Endothelial cell of umbilical vein (primary cell): ENCODE data around the gene PDZD4. TPM values are rescaled to one million over a fixed set of nuclear protein-coding genes. Genes with fewer than 3 reads are reported as not detected.

Source experiments
- BruUV-seq: library from RNA; stranded (reverse); fragments of 400-500 nt; replicated peaks from 2 replicates; lab custom pipeline; 2021; lab: Mats Ljungman, UMichigan
- CTCF ChIA-PET: fragments of 300-600, 350-600 bp; sonication (Branson Sonifier 250); formaldehyde crosslinking; loops from one replicate; lab custom pipeline; 2021; ENCODE audit warnings: antibody characterized with exemption, inconsistent platforms; lab: Charles Lee
- POLR2A ChIA-PET: fragments of 300-600, 350-600 bp; sonication (Branson Sonifier 250); formaldehyde crosslinking; loops from one replicate; lab custom pipeline; 2021; ENCODE audit warnings: antibody characterized with exemption, inconsistent platforms; lab: Charles Lee
- DNase-seq: peaks from one replicate; pipeline ENCODE4 v3.0.0-alpha.2; 2011; ENCODE audit warnings: low read depth, low spot score
- FAIRE-seq: peaks from 2 replicates; lab custom pipeline; 2011; peaks lifted over from hg19 to GRCh38; lab: Jason Lieb, UNC
- H2AFZ ChIP-seq: 2 replicates; pipeline ENCODE4 v1.6.0; 2012; ENCODE audit warnings: low read depth, low read length, control low read depth, inconsistent platforms
- H3K27ac ChIP-seq: 2 replicates; pipeline ENCODE4 v1.5.1; 2011; ENCODE audit warnings: low read depth, mild to moderate bottlenecking, control low read depth, low read length, moderate library complexity; ENCODE audit not compliant: insufficient read depth
- H3K27me3 ChIP-seq, 2 experiments: 2 replicates each; pipeline versions ENCODE4 v1.6.0 to v1.6.1; 2011; ENCODE audit warnings: low read length in 2 of 2, mixed read lengths in 1 of 2; ENCODE audit not compliant: control insufficient read depth in 2 of 2, insufficient read depth in 2 of 2
- H3K36me3 ChIP-seq, 2 experiments: 2 replicates in 1 of 2; 3 replicates in 1 of 2; pipeline ENCODE4 v1.5.1; 2011; ENCODE audit warnings: low read length in 2 of 2, mild to moderate bottlenecking in 1 of 2, moderate library complexity in 1 of 2; ENCODE audit not compliant: control insufficient read depth in 2 of 2, insufficient read depth in 2 of 2; ENCODE audit errors: extremely low read depth in 1 of 2
- H3K4me1 ChIP-seq: 3 replicates; pipeline ENCODE4 v1.5.1; 2011; ENCODE audit warnings: mild to moderate bottlenecking, low read length; ENCODE audit not compliant: control insufficient read depth, insufficient read depth; ENCODE audit errors: extremely low read depth
- H3K4me2 ChIP-seq: 2 replicates; pipeline ENCODE4 v1.6.1; 2011; ENCODE audit warnings: low read length, control low read depth, mixed read lengths; ENCODE audit not compliant: insufficient read depth
- H3K4me3 ChIP-seq, 3 experiments: fragments of 200-600 bp in 1 of 3; sonication (generic), shearing (Covaris generic) in 1 of 3; replicated peaks in 1 of 3; 2 replicates each; pipeline ENCODE4 v1.5.1; 2011 to 2016; ENCODE audit warnings: control low read depth in 3 of 3, low read length in 3 of 3, mild to moderate bottlenecking in 2 of 3, inconsistent platforms in 1 of 3, low read depth in 1 of 3, moderate library complexity in 1 of 3; ENCODE audit not compliant: insufficient read depth in 1 of 3
- H3K79me2 ChIP-seq: 2 replicates; pipeline ENCODE4 v1.6.0; 2012; ENCODE audit warnings: low read length, inconsistent platforms; ENCODE audit not compliant: control insufficient read depth, insufficient read depth
- H3K9ac ChIP-seq: replicated peaks from 2 replicates; pipeline ENCODE3; 2011; ENCODE audit warnings: low read length, control low read depth; ENCODE audit not compliant: insufficient read depth; ENCODE audit errors: extremely low read depth
- H3K9me1 ChIP-seq: replicated peaks from 3 replicates; pipeline ENCODE4 v1.6.0; 2011; ENCODE audit warnings: mild to moderate bottlenecking, low read length; ENCODE audit not compliant: control insufficient read depth, insufficient read depth; ENCODE audit errors: extremely low read depth
- H3K9me3 ChIP-seq: replicated peaks from 2 replicates; pipeline ENCODE4 v1.5.1; 2012; ENCODE audit warnings: low read length, inconsistent platforms; ENCODE audit not compliant: control insufficient read depth, insufficient read depth
- H4K20me1 ChIP-seq: replicated peaks from 2 replicates; pipeline ENCODE3; 2011; ENCODE audit warnings: mild to moderate bottlenecking, low read length; ENCODE audit not compliant: control insufficient read depth, insufficient read depth; ENCODE audit errors: extremely low read depth
- EZH2 ChIP-seq: IDR thresholded peaks from 2 replicates; pipeline ENCODE4 v1.6.1; 2012; ENCODE audit warnings: borderline replicate concordance, low read depth, mild to moderate bottlenecking, moderate library complexity, low read length, inconsistent platforms; ENCODE audit not compliant: severe bottlenecking
- FOS ChIP-seq: IDR thresholded peaks from 2 replicates; pipeline ENCODE4 v1.6.1; 2011; ENCODE audit warnings: mild to moderate bottlenecking, low read length, moderate library complexity, borderline replicate concordance; ENCODE audit not compliant: insufficient read depth
- GATA2 ChIP-seq: IDR thresholded peaks from 2 replicates; pipeline ENCODE4 v1.7.0; 2011; ENCODE audit warnings: low read depth, mild to moderate bottlenecking, moderate library complexity, mixed read lengths, low read length; ENCODE audit not compliant: insufficient read length, insufficient read depth
- JUN ChIP-seq: IDR thresholded peaks from 2 replicates; pipeline ENCODE4 v1.6.1; 2011; ENCODE audit warnings: borderline replicate concordance, low read depth; ENCODE audit not compliant: insufficient read length, insufficient read depth
- MAX ChIP-seq: IDR thresholded peaks from 2 replicates; pipeline ENCODE4 v1.6.1; 2011; ENCODE audit not compliant: insufficient read depth, insufficient read length
- MYC ChIP-seq: IDR thresholded peaks from one replicate; pipeline ENCODE4 v1.6.1; 2011; ENCODE audit warnings: mild to moderate bottlenecking, low read depth, low read length
- POLR2A ChIP-seq: IDR thresholded peaks from 2 replicates; pipeline ENCODE4 v1.6.1; 2012; ENCODE audit warnings: low read depth, mild to moderate bottlenecking, control low read depth, low read length
- POLR2AphosphoS5 ChIP-seq: IDR thresholded peaks from 2 replicates; pipeline ENCODE4 v1.6.1; 2012; ENCODE audit warnings: low read depth, mild to moderate bottlenecking, control low read depth, low read length, moderate library complexity; ENCODE audit not compliant: insufficient read depth
- dilution Hi-C: fragments of 300-500 bp; cut with MboI; formaldehyde crosslinking; loops from one replicate; pipeline ENCODE4 v1.15.0; 2019; ENCODE audit warnings: low sequenced_read_pairs; ENCODE audit not compliant: extremely low pct_ligation_motif_present
- intact Hi-C: fragments of 100-400 bp; cut with micrococcal nuclease; formaldehyde crosslinking; loops from one replicate; pipeline ENCODE4 v1.10.0; 2022
- polyA plus RNA-seq, 4 experiments: library from polyadenylated mRNA; depleted of rRNA in 3 of 4; stranded (reverse) in 3 of 4; unstranded in 1 of 4; fragments of >200 nt; gene quantifications; 2 replicates each; pipeline versions ENCODE4 v1.2.1 to v1.2.3, GENCODE V29; 2011 to 2012; ENCODE audit warnings: missing spikeins in 1 of 4
- total RNA-seq: library from RNA; stranded (reverse); gene quantifications from 2 replicates; pipeline ENCODE4 v1.2.3, GENCODE V29; 2021
- TF ChIP-seq, protein P1 (sequence below), 2 donors: IDR thresholded peaks; 1 replicate in 1 of 2; 2 replicates in 1 of 2; pipeline ENCODE4 v1.5.1; 2011; ENCODE audit warnings: low read length in 2 of 2, mild to moderate bottlenecking in 2 of 2, moderate library complexity in 2 of 2, control low read depth in 1 of 2, inconsistent platforms in 1 of 2, low read depth in 1 of 2; ENCODE audit not compliant: insufficient read depth in 1 of 2; ENCODE audit errors: extremely low read depth in 1 of 2

Gene PDZD4
- total and polyA plus RNA-seq, 2 donors (not counting 3 experiments of a cell fraction or from before 2014, with no cell fraction given) = 0.07 to 0.09 TPM

DNA sequence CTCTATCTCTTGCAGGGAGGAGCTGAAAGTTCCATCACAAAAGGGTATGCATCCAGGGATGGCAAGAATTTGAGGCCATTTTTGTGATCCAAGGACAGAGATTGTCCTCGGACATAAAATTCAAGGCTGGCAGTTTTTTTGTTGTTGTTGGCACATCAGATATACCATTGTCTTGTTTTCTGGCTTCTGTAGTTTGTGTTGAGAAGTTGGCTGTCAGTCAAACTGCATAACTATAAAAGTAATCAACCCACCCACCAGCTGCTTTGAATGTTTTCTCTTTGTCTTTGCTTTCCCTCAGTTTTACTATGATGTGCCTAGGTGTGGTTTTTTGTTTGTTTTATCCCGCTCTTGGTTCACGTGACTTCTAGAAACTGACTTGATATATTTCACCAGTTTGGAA lies 21.6 kb upstream of the PDZD4 start:
- H3K9me3 ChIP-seq = no peaks in the 10 kb centered on the region
- H3K36me3 ChIP-seq = no peaks in the 10 kb centered on the region
- no peaks in the 10 kb centered on the region for H3K4me1 ChIP-seq
- H3K79me2 ChIP-seq = no peaks in the 10 kb centered on the region
- no TSS peak for BruUV-seq
- dilution Hi-C loops = no loop called here
- H2AFZ ChIP-seq = no peak overlapping the region
- no peak overlapping the region for H3K9ac ChIP-seq
- no peak overlapping the region for H3K27ac ChIP-seq
- no peak overlapping the region for H3K4me3 ChIP-seq
- H3K27me3 ChIP-seq = peaks cover 0 to 5% of the 10 kb centered on the region in 2 experiments
- POLR2A ChIA-PET = no interaction called here
- no peaks in the 10 kb centered on the region for H3K9me1 ChIP-seq
- H4K20me1 ChIP-seq = no peaks in the 10 kb centered on the region
- no peak overlapping the region for H3K4me2 ChIP-seq
- FAIRE-seq (peak; percentile 15), DNase-seq (peak; percentile 1)
- intact Hi-C loops = no loop called here
- CTCF ChIA-PET = no interaction called here
- TF ChIP-seq, protein P1, sequence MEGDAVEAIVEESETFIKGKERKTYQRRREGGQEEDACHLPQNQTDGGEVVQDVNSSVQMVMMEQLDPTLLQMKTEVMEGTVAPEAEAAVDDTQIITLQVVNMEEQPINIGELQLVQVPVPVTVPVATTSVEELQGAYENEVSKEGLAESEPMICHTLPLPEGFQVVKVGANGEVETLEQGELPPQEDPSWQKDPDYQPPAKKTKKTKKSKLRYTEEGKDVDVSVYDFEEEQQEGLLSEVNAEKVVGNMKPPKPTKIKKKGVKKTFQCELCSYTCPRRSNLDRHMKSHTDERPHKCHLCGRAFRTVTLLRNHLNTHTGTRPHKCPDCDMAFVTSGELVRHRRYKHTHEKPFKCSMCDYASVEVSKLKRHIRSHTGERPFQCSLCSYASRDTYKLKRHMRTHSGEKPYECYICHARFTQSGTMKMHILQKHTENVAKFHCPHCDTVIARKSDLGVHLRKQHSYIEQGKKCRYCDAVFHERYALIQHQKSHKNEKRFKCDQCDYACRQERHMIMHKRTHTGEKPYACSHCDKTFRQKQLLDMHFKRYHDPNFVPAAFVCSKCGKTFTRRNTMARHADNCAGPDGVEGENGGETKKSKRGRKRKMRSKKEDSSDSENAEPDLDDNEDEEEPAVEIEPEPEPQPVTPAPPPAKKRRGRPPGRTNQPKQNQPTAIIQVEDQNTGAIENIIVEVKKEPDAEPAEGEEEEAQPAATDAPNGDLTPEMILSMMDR (IDR thresholded peaks at IDR 0.05; ENCODE audit: extremely low read depth in 1 of 2, insufficient read depth in 1 of 2, low read depth in 1 of 2, low read length in 2 of 2) = no peak
- no peak for TF ChIP-seq POLR2A
- no peak for TF ChIP-seq MAX
- no peak for TF ChIP-seq GATA2
- TF ChIP-seq JUN = no peak
- no peak for TF ChIP-seq EZH2
- TF ChIP-seq FOS = no peak
- no peak for TF ChIP-seq MYC
- no peak for TF ChIP-seq POLR2AphosphoS5
